ENCODE results near the gene HRC.

HRC gene

GRCh38 chr19:49117677-49118564 is 37.3 kb downstream of the HRC start:
- no peaks in the 10 kb centered on the region for H3K9me3 ChIP-seq (ENCODE audit: control insufficient read depth in 5 of 5, low read length in 5 of 5)
- H3K9ac ChIP-seq (ENCODE audit: low read length in 5 of 5) = peak overlapping the region; percentile 3 to 85 (median 74)
- H3K27ac ChIP-seq (ENCODE audit: low read depth, low read length) = peak overlapping the region; percentile 84
- H3K4me3 ChIP-seq (ENCODE audit: low read depth in 1 of 5, low read length in 5 of 5) = peak overlapping the region; percentile 61 to 74 (median 67)
- no peaks in the 10 kb centered on the region for H3K27me3 ChIP-seq (ENCODE audit: control insufficient read depth in 5 of 5, insufficient read depth in 4 of 5, low read length in 5 of 5)
- no peaks in the 10 kb centered on the region for H3K36me3 ChIP-seq (ENCODE audit: control insufficient read depth in 5 of 5, insufficient read depth in 5 of 5, low read length in 5 of 5)
- H3K4me1 ChIP-seq (ENCODE audit: control insufficient read depth in 5 of 5, insufficient read depth in 5 of 5, low read length in 5 of 5) = peaks cover 7 to 49% (median 47%) of the 10 kb centered on the region in 5 donors

- peaks cover 7 to 49% (median 47%) of the 10 kb centered on the region in 5 donors for H3K4me1 ChIP-seq (ENCODE audit: control insufficient read depth in 5 of 5, insufficient read depth in 5 of 5, low read length in 5 of 5)
- no peaks in the 10 kb centered on the region for H3K9me3 ChIP-seq (ENCODE audit: control insufficient read depth in 5 of 5, low read length in 5 of 5)
- no peak overlapping the region for H3K4me3 ChIP-seq (ENCODE audit: low read depth in 1 of 5, low read length in 5 of 5)
- H3K36me3 ChIP-seq (ENCODE audit: control insufficient read depth in 5 of 5, insufficient read depth in 5 of 5, low read length in 5 of 5) = no peaks in the 10 kb centered on the region
- no peak overlapping the region for H3K27ac ChIP-seq (ENCODE audit: low read depth, low read length)
- no peak overlapping the region for H3K9ac ChIP-seq (ENCODE audit: low read length in 5 of 5)
- no peaks in the 10 kb centered on the region for H3K27me3 ChIP-seq (ENCODE audit: control insufficient read depth in 5 of 5, insufficient read depth in 4 of 5, low read length in 5 of 5)
Measured at GRCh38 chr19:49116544-49116943, 38.7 kb downstream of the HRC start.

- H3K27me3 ChIP-seq (ENCODE audit: control insufficient read depth in 5 of 5, insufficient read depth in 4 of 5, low read length in 5 of 5) = no peaks in the 10 kb centered on the region
- peak overlapping the region in 4 of 5 donors; percentile 68 to 87 (median 82) for H3K4me3 ChIP-seq (ENCODE audit: low read depth in 1 of 5, low read length in 5 of 5)
- H3K9me3 ChIP-seq (ENCODE audit: control insufficient read depth in 5 of 5, low read length in 5 of 5) = no peaks in the 10 kb centered on the region
- peak overlapping the region in 4 of 5 donors; percentile 59 to 86 (median 67) for H3K9ac ChIP-seq (ENCODE audit: low read length in 5 of 5)
- no peaks in the 10 kb centered on the region for H3K36me3 ChIP-seq (ENCODE audit: control insufficient read depth in 5 of 5, insufficient read depth in 5 of 5, low read length in 5 of 5)
- peak overlapping the region; percentile 37 for H3K27ac ChIP-seq (ENCODE audit: low read depth, low read length)
- peaks cover 7 to 45% (median 41%) of the 10 kb centered on the region in 5 donors for H3K4me1 ChIP-seq (ENCODE audit: control insufficient read depth in 5 of 5, insufficient read depth in 5 of 5, low read length in 5 of 5)
Measured at GRCh38 chr19:49114630-49115363, 40.4 kb downstream of the HRC start.

GRCh38 chr19:49113762-49114629 is 41.2 kb downstream of the HRC start, which contains the start of gene LIN7B:
Gene LIN7B (plus strand): TSS chr19:49114370. CDS start chr19:49114405, 35 bp downstream.
- peaks cover 0 to 5% (median 2%) of the 10 kb centered on the region in 5 donors for H3K36me3 ChIP-seq (ENCODE audit: control insufficient read depth in 5 of 5, insufficient read depth in 5 of 5, low read length in 5 of 5)
- no peaks in the 10 kb centered on the region for H3K9me3 ChIP-seq (ENCODE audit: control insufficient read depth in 5 of 5, low read length in 5 of 5)
- peak within 1 kb of the TSS in 4 of 5 donors; percentile 59 to 86 (median 67) for H3K9ac ChIP-seq (ENCODE audit: low read length in 5 of 5)
- H3K27me3 ChIP-seq (ENCODE audit: control insufficient read depth in 5 of 5, insufficient read depth in 4 of 5, low read length in 5 of 5) = no peaks in the 10 kb centered on the region
- H3K4me1 ChIP-seq (ENCODE audit: control insufficient read depth in 5 of 5, insufficient read depth in 5 of 5, low read length in 5 of 5) = peaks cover 7 to 46% (median 36%) of the 10 kb centered on the region in 5 donors
- H3K4me3 ChIP-seq (ENCODE audit: low read depth in 1 of 5, low read length in 5 of 5) = peak within 1 kb of the TSS; percentile 52 to 87 (median 79)
- peak within 1 kb of the TSS; percentile 37 for H3K27ac ChIP-seq (ENCODE audit: low read depth, low read length)

- Histone ChIP-seq H3K27me3 (ENCODE audit: control insufficient read depth in 5 of 5, insufficient read depth in 4 of 5, low read length in 5 of 5) (no peaks in the 10 kb centered on the region), H3K4me1 (ENCODE audit: control insufficient read depth in 5 of 5, insufficient read depth in 5 of 5, low read length in 5 of 5) (peaks cover 3 to 37% (median 20%) of the 10 kb centered on the region in 5 donors), H3K27ac (ENCODE audit: low read depth, low read length) (no peak overlapping the region), H3K9me3 (ENCODE audit: control insufficient read depth in 5 of 5, low read length in 5 of 5) (no peaks in the 10 kb centered on the region), H3K4me3 (ENCODE audit: low read depth in 1 of 5, low read length in 5 of 5) (no peak overlapping the region), H3K36me3 (ENCODE audit: control insufficient read depth in 5 of 5, insufficient read depth in 5 of 5, low read length in 5 of 5) (peaks cover 0 to 30% (median 28%) of the 10 kb centered on the region in 5 donors), H3K9ac (ENCODE audit: low read length in 5 of 5) (no peak overlapping the region)
Measured at GRCh38 chr19:49111218-49111998, 43.8 kb downstream of the HRC start.

GRCh38 chr19:49110567-49110966 is 44.6 kb downstream of the HRC start:
- peaks cover 3 to 33% (median 16%) of the 10 kb centered on the region in 5 donors for H3K4me1 ChIP-seq (ENCODE audit: control insufficient read depth in 5 of 5, insufficient read depth in 5 of 5, low read length in 5 of 5)
- H3K9me3 ChIP-seq (ENCODE audit: control insufficient read depth in 5 of 5, low read length in 5 of 5) = no peaks in the 10 kb centered on the region
- H3K9ac ChIP-seq (ENCODE audit: low read length in 5 of 5) = no peak overlapping the region
- H3K27ac ChIP-seq (ENCODE audit: low read depth, low read length) = no peak overlapping the region
- H3K27me3 ChIP-seq (ENCODE audit: control insufficient read depth in 5 of 5, insufficient read depth in 4 of 5, low read length in 5 of 5) = no peaks in the 10 kb centered on the region
- no peak overlapping the region for H3K4me3 ChIP-seq (ENCODE audit: low read depth in 1 of 5, low read length in 5 of 5)
- peaks cover 0 to 39% (median 36%) of the 10 kb centered on the region in 5 donors for H3K36me3 ChIP-seq (ENCODE audit: control insufficient read depth in 5 of 5, insufficient read depth in 5 of 5, low read length in 5 of 5)

- H3K27ac ChIP-seq (ENCODE audit: low read depth, low read length) = no peak overlapping the region
- H3K4me3 ChIP-seq (ENCODE audit: low read depth in 1 of 5, low read length in 5 of 5) = no peak overlapping the region
- H3K36me3 ChIP-seq (ENCODE audit: control insufficient read depth in 5 of 5, insufficient read depth in 5 of 5, low read length in 5 of 5) = peaks cover 0 to 46% (median 44%) of the 10 kb centered on the region in 5 donors
- H3K9me3 ChIP-seq (ENCODE audit: control insufficient read depth in 5 of 5, low read length in 5 of 5) = no peaks in the 10 kb centered on the region
- peaks cover 3 to 27% (median 8%) of the 10 kb centered on the region in 5 donors for H3K4me1 ChIP-seq (ENCODE audit: control insufficient read depth in 5 of 5, insufficient read depth in 5 of 5, low read length in 5 of 5)
- no peaks in the 10 kb centered on the region for H3K27me3 ChIP-seq (ENCODE audit: control insufficient read depth in 5 of 5, insufficient read depth in 4 of 5, low read length in 5 of 5)
- no peak overlapping the region for H3K9ac ChIP-seq (ENCODE audit: low read length in 5 of 5)
Measured at GRCh38 chr19:49109569-49110233, 45.5 kb downstream of the HRC start.

GRCh38 chr19:49109051-49109450 is 46.1 kb downstream of the HRC start:
- Histone ChIP-seq H3K36me3 (ENCODE audit: control insufficient read depth in 5 of 5, insufficient read depth in 5 of 5, low read length in 5 of 5) (peaks cover 0 to 52% (median 50%) of the 10 kb centered on the region in 5 donors), H3K4me1 (ENCODE audit: control insufficient read depth in 5 of 5, insufficient read depth in 5 of 5, low read length in 5 of 5) (peaks cover 3 to 25% (median 5%) of the 10 kb centered on the region in 5 donors), H3K9ac (ENCODE audit: low read length in 5 of 5) (peak overlapping the region in 1 of 5 donors; percentile 13), H3K27ac (ENCODE audit: low read depth, low read length) (no peak overlapping the region), H3K27me3 (ENCODE audit: control insufficient read depth in 5 of 5, insufficient read depth in 4 of 5, low read length in 5 of 5) (no peaks in the 10 kb centered on the region), H3K4me3 (ENCODE audit: low read depth in 1 of 5, low read length in 5 of 5) (no peak overlapping the region), H3K9me3 (ENCODE audit: control insufficient read depth in 5 of 5, low read length in 5 of 5) (no peaks in the 10 kb centered on the region)
